Loucy (cell line): ENCODE measurements around the gene OR51A7.

Source experiments
- H2AFZ ChIP-seq: fragments of 200-600 bp; sonication (generic); 2 replicates; pipeline ENCODE4 v1.6.0; 2016; ENCODE audit warnings: antibody characterized with exemption, mild to moderate bottlenecking, low read length, moderate library complexity
- H3F3A ChIP-seq: fragments of 200-600 bp; 2 replicates; pipeline ENCODE4 v1.6.0; 2016; ENCODE audit warnings: antibody characterized with exemption, low read depth, mild to moderate bottlenecking
- H3K27me3 ChIP-seq: fragments of 200-600 bp; sonication (generic); 2 replicates; pipeline ENCODE4 v1.6.1; 2014; ENCODE audit warnings: low read length, mild to moderate bottlenecking; ENCODE audit not compliant: insufficient read depth, poor library complexity, severe bottlenecking
- H3K36me3 ChIP-seq: fragments of 200-600 bp; sonication (generic); 2 replicates; pipeline ENCODE4 v1.6.1; 2016; ENCODE audit warnings: low read length; ENCODE audit not compliant: insufficient read depth
- H3K4me1 ChIP-seq: fragments of 200-600 bp; sonication (generic); 2 replicates; pipeline ENCODE4 v1.5.1; 2014; ENCODE audit warnings: low read length, mild to moderate bottlenecking; ENCODE audit not compliant: insufficient read depth, poor library complexity, severe bottlenecking
- H3K4me2 ChIP-seq: fragments of 200-600 bp; sonication (generic); 2 replicates; pipeline ENCODE4 v1.6.0; 2014; ENCODE audit warnings: antibody characterized with exemption, low read length, low read depth, mild to moderate bottlenecking; ENCODE audit not compliant: poor library complexity, severe bottlenecking
- H3K4me3 ChIP-seq: fragments of 200-600 bp; sonication (generic); 2 replicates; pipeline ENCODE4 v1.5.1; 2014; ENCODE audit warnings: low read length, mild to moderate bottlenecking, mixed read lengths; ENCODE audit not compliant: poor library complexity, severe bottlenecking
- H3K79me2 ChIP-seq: fragments of 200-600 bp; sonication (generic); 2 replicates; pipeline ENCODE4 v1.6.1; 2014; ENCODE audit warnings: low read length; ENCODE audit not compliant: insufficient read depth
- H3K9ac ChIP-seq: fragments of 200-600 bp; sonication (generic); 2 replicates; pipeline ENCODE4 v1.6.0; 2014; ENCODE audit warnings: mild to moderate bottlenecking, low read depth, low read length, moderate library complexity; ENCODE audit not compliant: poor library complexity, severe bottlenecking
- H3K9me2 ChIP-seq: fragments of 200-600 bp; sonication (generic); replicated peaks from 2 replicates; pipeline ENCODE4 v1.6.1; 2016; ENCODE audit warnings: low read depth, low read length, mixed read lengths
- H3K9me3 ChIP-seq: fragments of 200-600 bp; sonication (generic); 2 replicates; pipeline ENCODE4 v1.6.1; 2014; ENCODE audit warnings: mild to moderate bottlenecking, antibody characterized with exemption, low read length, low read depth; ENCODE audit not compliant: insufficient read depth
- H4K20me1 ChIP-seq: fragments of 200-600 bp; sonication (generic); 2 replicates; pipeline ENCODE4 v1.6.0; 2014; ENCODE audit warnings: antibody characterized with exemption, low read length, mild to moderate bottlenecking; ENCODE audit not compliant: insufficient read depth, poor library complexity, severe bottlenecking
- EZH2phosphoT487 ChIP-seq: fragments of 200-600 bp; IDR thresholded peaks from 2 replicates; pipeline ENCODE4 v1.6.1; 2018; ENCODE audit warnings: antibody characterized with exemption, mild to moderate bottlenecking, moderate library complexity, borderline replicate concordance
- TF ChIP-seq, protein P1 (sequence below): fragments of 200-600 bp; sonication (generic); conservative IDR thresholded peaks from 2 replicates; pipeline ENCODE4 v1.5.1; 2014; ENCODE audit warnings: mild to moderate bottlenecking, antibody characterized with exemption, low read length

Gene OR51A7

DNA sequence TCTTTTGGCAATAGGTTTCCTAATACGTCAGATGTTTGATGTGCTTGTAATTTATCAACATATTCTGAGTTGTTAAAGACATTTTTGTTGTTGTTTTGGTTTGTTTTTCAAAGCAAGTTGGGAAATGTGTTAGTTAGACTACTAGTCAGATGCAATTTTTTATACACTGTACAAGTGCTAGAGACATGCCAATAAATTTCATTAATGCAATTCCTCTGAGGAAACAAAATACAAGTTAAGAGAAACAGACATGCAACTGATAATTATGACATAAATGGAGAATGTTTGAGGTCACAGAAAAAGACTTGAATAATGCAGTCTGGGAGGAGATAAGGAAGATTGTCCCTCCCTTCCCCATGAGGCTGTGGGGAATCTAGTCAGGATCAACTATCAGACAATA lies 16.0 kb upstream of the OR51A7 start:
- Histone ChIP-seq H3K36me3 (no peaks in the 10 kb centered on the region), H3K79me2 (no peaks in the 10 kb centered on the region), H3K4me1 (no peaks in the 10 kb centered on the region), H3K9me3 (no peaks in the 10 kb centered on the region), H3K9ac (no peak overlapping the region), H2AFZ (no peak overlapping the region), H3F3A (no peaks in the 10 kb centered on the region), H3K27me3 (no peaks in the 10 kb centered on the region), H3K4me3 (no peak overlapping the region), H3K9me2 (no peaks in the 10 kb centered on the region; the same call in 1 of the 2 replicates), H4K20me1 (no peaks in the 10 kb centered on the region), H3K4me2 (no peak overlapping the region)
- TF ChIP-seq, protein P1, sequence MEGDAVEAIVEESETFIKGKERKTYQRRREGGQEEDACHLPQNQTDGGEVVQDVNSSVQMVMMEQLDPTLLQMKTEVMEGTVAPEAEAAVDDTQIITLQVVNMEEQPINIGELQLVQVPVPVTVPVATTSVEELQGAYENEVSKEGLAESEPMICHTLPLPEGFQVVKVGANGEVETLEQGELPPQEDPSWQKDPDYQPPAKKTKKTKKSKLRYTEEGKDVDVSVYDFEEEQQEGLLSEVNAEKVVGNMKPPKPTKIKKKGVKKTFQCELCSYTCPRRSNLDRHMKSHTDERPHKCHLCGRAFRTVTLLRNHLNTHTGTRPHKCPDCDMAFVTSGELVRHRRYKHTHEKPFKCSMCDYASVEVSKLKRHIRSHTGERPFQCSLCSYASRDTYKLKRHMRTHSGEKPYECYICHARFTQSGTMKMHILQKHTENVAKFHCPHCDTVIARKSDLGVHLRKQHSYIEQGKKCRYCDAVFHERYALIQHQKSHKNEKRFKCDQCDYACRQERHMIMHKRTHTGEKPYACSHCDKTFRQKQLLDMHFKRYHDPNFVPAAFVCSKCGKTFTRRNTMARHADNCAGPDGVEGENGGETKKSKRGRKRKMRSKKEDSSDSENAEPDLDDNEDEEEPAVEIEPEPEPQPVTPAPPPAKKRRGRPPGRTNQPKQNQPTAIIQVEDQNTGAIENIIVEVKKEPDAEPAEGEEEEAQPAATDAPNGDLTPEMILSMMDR, result no peak
- no peak for TF ChIP-seq EZH2phosphoT487

DNA sequence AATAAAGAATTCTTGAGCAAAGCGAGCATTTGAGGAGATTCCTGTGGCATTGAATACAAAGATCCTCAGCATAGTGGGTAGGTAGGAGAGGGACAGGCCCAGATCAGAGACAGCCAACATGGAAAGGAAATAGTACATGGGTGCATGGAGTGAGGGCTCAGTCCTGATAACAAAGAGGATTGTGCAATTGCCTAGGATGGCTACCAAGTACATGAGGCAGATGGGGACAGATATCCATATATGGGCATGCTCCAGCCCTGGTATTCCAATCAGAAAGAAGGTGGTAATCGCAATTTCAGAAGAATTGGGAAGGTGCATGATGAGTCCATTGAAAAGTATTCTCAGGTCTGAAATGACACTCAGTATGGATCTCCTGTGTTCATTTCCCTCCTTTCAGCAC lies 13.3 kb upstream of the OR51A7 start:
- H3K9me2 ChIP-seq, result no peaks in the 10 kb centered on the region; the same call in 1 of the 2 replicates
- TF ChIP-seq, protein P1, result no peak
- TF ChIP-seq EZH2phosphoT487, result no peak
- H2AFZ ChIP-seq, result no peak overlapping the region
- H3K4me2 ChIP-seq, result no peak overlapping the region
- H3F3A ChIP-seq, result no peaks in the 10 kb centered on the region
- no peaks in the 10 kb centered on the region for H3K27me3 ChIP-seq
- no peaks in the 10 kb centered on the region for H3K9me3 ChIP-seq
- no peak overlapping the region for H3K4me3 ChIP-seq
- H3K4me1 ChIP-seq, result no peaks in the 10 kb centered on the region
- H4K20me1 ChIP-seq, result no peaks in the 10 kb centered on the region
- H3K9ac ChIP-seq, result no peak overlapping the region
- H3K79me2 ChIP-seq, result no peaks in the 10 kb centered on the region
- H3K36me3 ChIP-seq, result no peaks in the 10 kb centered on the region

DNA sequence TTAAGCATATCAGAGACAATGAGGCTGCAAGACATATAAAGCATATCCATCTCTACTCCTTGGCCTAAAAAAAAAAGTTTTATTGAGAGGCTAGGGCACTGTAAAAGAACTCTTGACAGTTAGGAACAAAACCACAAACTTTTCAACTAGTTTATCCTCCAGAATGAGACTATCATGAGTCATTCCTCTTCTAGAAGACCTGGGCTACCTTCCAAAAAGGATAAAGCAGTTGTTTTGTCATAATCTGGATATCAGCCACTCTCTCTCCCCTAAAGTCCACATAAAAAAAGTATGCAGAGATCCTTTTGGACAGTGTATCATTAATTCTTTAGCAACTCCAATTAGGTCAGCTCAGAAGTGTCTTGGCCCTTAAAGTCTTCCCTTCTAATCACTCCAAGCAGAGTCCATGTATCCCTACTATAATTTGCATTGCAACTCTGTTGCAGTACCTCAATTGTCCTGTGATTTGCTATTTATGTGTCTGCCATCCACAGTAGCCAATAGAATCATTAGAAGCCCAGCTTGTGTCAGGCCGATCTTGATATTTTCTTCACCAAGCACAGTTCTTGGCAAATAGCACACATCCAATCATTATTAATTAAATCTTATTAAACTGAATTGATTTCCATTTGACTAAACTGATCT lies 11.5 kb upstream of the OR51A7 start:
- Histone ChIP-seq H3K27me3 (no peaks in the 10 kb centered on the region), H2AFZ (no peak overlapping the region), H3K9ac (no peak overlapping the region), H3K9me2 (no peaks in the 10 kb centered on the region; the same call in 1 of the 2 replicates), H3K4me3 (no peak overlapping the region), H4K20me1 (no peaks in the 10 kb centered on the region), H3K79me2 (no peaks in the 10 kb centered on the region), H3K9me3 (no peaks in the 10 kb centered on the region), H3F3A (no peaks in the 10 kb centered on the region), H3K4me1 (no peaks in the 10 kb centered on the region), H3K4me2 (no peak overlapping the region), H3K36me3 (no peaks in the 10 kb centered on the region)
- TF ChIP-seq, protein P1, result no peak
- TF ChIP-seq EZH2phosphoT487, result no peak
